ENCODE results near the gene SYNE4.

GRCh38 chr19:36008336-36008978 lies at the start of gene SYNE4:
- no peak for TF ChIP-seq USF2 (IDR thresholded peaks at IDR 0.05; ENCODE audit: low read depth, low read length)
- TF ChIP-seq USF2 (CRISPR knock-in tag; IDR thresholded peaks at IDR 0.05; ENCODE audit: borderline replicate concordance) = no peak
- no peak for TF ChIP-seq HOMEZ (CRISPR knock-in tag; IDR thresholded peaks at IDR 0.05; ENCODE audit: low read depth)

Measured in HepG2 (cell line).